HG02852 (cell line): Measurements from ENCODE around the gene CCDC148.
A peak's percentile ranks its signal among the peaks of the same experiment; 100 is the strongest.
"Not testable (repeated sequence)": the region's sequence is repeated elsewhere in the genome, so short reads cannot be mapped to it uniquely, and the experiment has no call there.

ENCODE experiments used
- ATAC-seq: cut with Tn5 transposase; IDR thresholded peaks from one replicate; pipeline ENCODE4 v1.9.1; 2021; ENCODE audit warnings: mild to moderate bottlenecking, moderate library complexity; ENCODE audit not compliant: unreplicated experiment

Gene CCDC148

GRCh38 chr2:158484892-158485556 is 28.5 kb upstream of the CCDC148 start:
- no peak for ATAC-seq

- ATAC-seq, result no peak
These were observed 26.0 kb upstream of the CCDC148 start for GRCh38 chr2:158482594-158482993.

GRCh38 chr2:158481116-158481515 is 24.6 kb upstream of the CCDC148 start:
- ATAC-seq, result no peak

- ATAC-seq, result no peak
These were observed 22.3 kb upstream of the CCDC148 start for GRCh38 chr2:158478816-158479215.

- no peak for ATAC-seq
These were observed 21.7 kb upstream of the CCDC148 start for GRCh38 chr2:158478237-158478636.

- no peak for ATAC-seq
These were observed 20.6 kb upstream of the CCDC148 start for GRCh38 chr2:158477202-158477601.

GRCh38 chr2:158474526-158475011 is 18.0 kb upstream of the CCDC148 start:
- ATAC-seq, result not testable (repeated sequence)

- no peak for ATAC-seq
These were observed 17.3 kb upstream of the CCDC148 start for GRCh38 chr2:158473719-158474392.

- not testable (repeated sequence) for ATAC-seq
These were observed 16.7 kb upstream of the CCDC148 start for GRCh38 chr2:158473300-158473699.

- not testable (repeated sequence) for ATAC-seq
These were observed 16.3 kb upstream of the CCDC148 start for GRCh38 chr2:158472829-158473228.

GRCh38 chr2:158467248-158467647 is 10.7 kb upstream of the CCDC148 start:
- no peak for ATAC-seq

- peak; percentile 73 for ATAC-seq
These were observed 8.1 kb upstream of the CCDC148 start for GRCh38 chr2:158464426-158465281.

GRCh38 chr2:158463496-158464095 is 7.0 kb upstream of the CCDC148 start:
- ATAC-seq, result no peak

- no peak for ATAC-seq
These were observed 4.2 kb upstream of the CCDC148 start for GRCh38 chr2:158460632-158461297.

GRCh38 chr2:158459161-158460003 is 2.8 kb upstream of the CCDC148 start:
- ATAC-seq, result no peak

- no peak for ATAC-seq
These were observed 2.0 kb upstream of the CCDC148 start for GRCh38 chr2:158458617-158458920.

- ATAC-seq, result peak; percentile 48
These were observed 1.5 kb upstream of the CCDC148 start for GRCh38 chr2:158457826-158458616.

GRCh38 chr2:158457092-158457825 is 706 bp upstream of the CCDC148 start:
- ATAC-seq, result peak; percentile 31
